ENCODE results near the gene ADIRF. TPM values are rescaled to one million over a fixed set of nuclear protein-coding genes. Genes with fewer than 3 reads are reported as not detected.

ADIRF gene
- total RNA-seq, 1 donor from 2014 or later = 41.1 TPM

- Histone ChIP-seq H3K4me3 (no peak overlapping the region), H3K27me3 (ENCODE audit: low read depth) (no peaks in the 10 kb centered on the region), H3K9me3 (replicated peaks) (no peaks in the 10 kb centered on the region), H3K27ac (replicated peaks) (no peak overlapping the region), H3K4me1 (peaks cover 53% of the 10 kb centered on the region), H3K36me3 (no peaks in the 10 kb centered on the region)
- intact Hi-C loops (cut with micrococcal nuclease) = no loop called here
- no peak for DNase-seq
- no peak for TF ChIP-seq CTCF (IDR thresholded peaks at IDR 0.05; ENCODE audit: borderline replicate concordance)
Observed at GRCh38 chr10:86962136-86962980, 5.9 kb upstream of the ADIRF start.

GRCh38 chr10:86962981-86963310 is 5.3 kb upstream of the ADIRF start:
- DNase-seq = no peak
- Histone ChIP-seq H3K4me3 (no peak overlapping the region), H3K27ac (replicated peaks) (no peak overlapping the region), H3K36me3 (no peaks in the 10 kb centered on the region), H3K4me1 (peaks cover 53% of the 10 kb centered on the region), H3K9me3 (replicated peaks) (no peaks in the 10 kb centered on the region), H3K27me3 (ENCODE audit: low read depth) (no peaks in the 10 kb centered on the region)
- TF ChIP-seq CTCF (IDR thresholded peaks at IDR 0.05; ENCODE audit: borderline replicate concordance) = no peak
- intact Hi-C loops (cut with micrococcal nuclease) = no loop called here

GRCh38 chr10:86963341-86963919 is 4.9 kb upstream of the ADIRF start:
- Histone ChIP-seq H3K9me3 (replicated peaks) (no peaks in the 10 kb centered on the region), H3K27ac (replicated peaks) (no peak overlapping the region), H3K36me3 (no peaks in the 10 kb centered on the region), H3K27me3 (ENCODE audit: low read depth) (no peaks in the 10 kb centered on the region), H3K4me3 (no peak overlapping the region), H3K4me1 (peaks cover 53% of the 10 kb centered on the region)
- intact Hi-C loops (cut with micrococcal nuclease) = no loop called here
- TF ChIP-seq CTCF (IDR thresholded peaks at IDR 0.05; ENCODE audit: borderline replicate concordance) = no peak
- DNase-seq = no peak

- H3K4me1 ChIP-seq = peaks cover 53% of the 10 kb centered on the region
- intact Hi-C loops (cut with micrococcal nuclease) = no loop called here
- no peak for DNase-seq
- no peaks in the 10 kb centered on the region for H3K36me3 ChIP-seq
- H3K9me3 ChIP-seq (replicated peaks) = no peaks in the 10 kb centered on the region
- no peak for TF ChIP-seq CTCF (IDR thresholded peaks at IDR 0.05; ENCODE audit: borderline replicate concordance)
- no peak overlapping the region for H3K4me3 ChIP-seq
- H3K27ac ChIP-seq (replicated peaks) = no peak overlapping the region
- no peaks in the 10 kb centered on the region for H3K27me3 ChIP-seq (ENCODE audit: low read depth)
Observed at GRCh38 chr10:86964061-86964846, 4.0 kb upstream of the ADIRF start.

GRCh38 chr10:86964847-86965190 is 3.5 kb upstream of the ADIRF start:
- DNase-seq = no peak
- H3K36me3 ChIP-seq = no peaks in the 10 kb centered on the region
- intact Hi-C loops (cut with micrococcal nuclease) = no loop called here
- peaks cover 53% of the 10 kb centered on the region for H3K4me1 ChIP-seq
- no peak overlapping the region for H3K4me3 ChIP-seq
- no peaks in the 10 kb centered on the region for H3K9me3 ChIP-seq (replicated peaks)
- no peak for TF ChIP-seq CTCF (IDR thresholded peaks at IDR 0.05; ENCODE audit: borderline replicate concordance)
- no peaks in the 10 kb centered on the region for H3K27me3 ChIP-seq (ENCODE audit: low read depth)
- no peak overlapping the region for H3K27ac ChIP-seq (replicated peaks)

All from left ventricle myocardium inferior (tissue), 1 donor.